Measurements from ENCODE around the gene TACR3.
"Not testable (repeated sequence)": the region's sequence is repeated elsewhere in the genome, so short reads cannot be mapped to it uniquely, and the experiment has no call there.

The TACR3 gene

GRCh38 chr4:103719830-103720207, at the start of gene TACR3:
Gene TACR3, minus strand, starts transcription at chr4:103719985. Its CDS starts 310 bp downstream, at chr4:103719675.
- no peak for DNase-seq

- no peak for DNase-seq
Measured at GRCh38 chr4:103757631-103758030, 37.8 kb upstream of the TACR3 start.

- no peak for DNase-seq
Measured at GRCh38 chr4:103756741-103757140, 37.0 kb upstream of the TACR3 start.

GRCh38 chr4:103754844-103755243, 35.1 kb upstream of the TACR3 start:
- DNase-seq = no peak

- no peak for DNase-seq
Measured at GRCh38 chr4:103753868-103754653, 34.3 kb upstream of the TACR3 start.

GRCh38 chr4:103723150-103723549, 3.4 kb upstream of the TACR3 start:
- DNase-seq = not testable (repeated sequence)

- DNase-seq = no peak
Measured at GRCh38 chr4:103721251-103721650, 1.5 kb upstream of the TACR3 start.

- DNase-seq = no peak
Measured at GRCh38 chr4:103720661-103721060, 876 bp upstream of the TACR3 start.

GRCh38 chr4:103719105-103719829, 518 bp downstream of the TACR3 start:
- no peak for DNase-seq

- no peak for DNase-seq
Measured at GRCh38 chr4:103692615-103693014, 27.2 kb downstream of the TACR3 start.

- no peak for DNase-seq
Measured at GRCh38 chr4:103673983-103674382, 45.8 kb downstream of the TACR3 start.

- DNase-seq = not testable (repeated sequence)
Measured at GRCh38 chr4:103666764-103667163, 53.0 kb downstream of the TACR3 start.

GRCh38 chr4:103664436-103665075, 55.2 kb downstream of the TACR3 start:
- DNase-seq = no peak

- no peak for DNase-seq
Measured at GRCh38 chr4:103648541-103648940, 71.2 kb downstream of the TACR3 start.

GRCh38 chr4:103645991-103646390, 73.8 kb downstream of the TACR3 start:
- no peak for DNase-seq

- no peak for DNase-seq
Measured at GRCh38 chr4:103634236-103634635, 85.5 kb downstream of the TACR3 start.

- no peak for DNase-seq
Measured at GRCh38 chr4:103626296-103626695, 93.5 kb downstream of the TACR3 start.

- DNase-seq = no peak
Measured at GRCh38 chr4:103591841-103592240, 127.9 kb downstream of the TACR3 start.

GRCh38 chr4:103567591-103567990, 152.2 kb downstream of the TACR3 start:
- no peak for DNase-seq

GRCh38 chr4:103559178-103559577, 160.6 kb downstream of the TACR3 start:
- DNase-seq = not testable (repeated sequence)
